ENCODE measurements around the gene GOLGA2.
"Not testable (repeated sequence)": the region's sequence is repeated elsewhere in the genome, so short reads cannot be mapped to it uniquely, and the experiment has no call there.

Gene GOLGA2

GRCh38 chr9:128280084-128280622 is 4.3 kb upstream of the GOLGA2 start:
- H3K4me3 ChIP-seq (ENCODE audit: low read length), result no peak overlapping the region
- no peak for DNase-seq (ENCODE audit: low read depth)
- TF ChIP-seq CTCF (conservative IDR thresholded peaks at IDR 0.05; ENCODE audit: low read length), result no peak

- not testable (repeated sequence) for H3K4me3 ChIP-seq (ENCODE audit: low read length); DNase-seq (ENCODE audit: low read depth)
Observed at GRCh38 chr9:128279088-128280073, 3.6 kb upstream of the GOLGA2 start.

- peak overlapping the region; percentile 92 for H3K4me3 ChIP-seq (ENCODE audit: low read length)
- peak; percentile 30 for DNase-seq (ENCODE audit: low read depth)
- no peak for TF ChIP-seq CTCF (conservative IDR thresholded peaks at IDR 0.05; ENCODE audit: low read length)
Observed at GRCh38 chr9:128276574-128277270, 915 bp upstream of the GOLGA2 start.

- no peak for TF ChIP-seq CTCF (conservative IDR thresholded peaks at IDR 0.05; ENCODE audit: low read length)
- DNase-seq (ENCODE audit: low read depth), result peak; percentile 98
- peak within 1 kb of the TSS; percentile 95 for H3K4me3 ChIP-seq (ENCODE audit: low read length)
Observed at GRCh38 chr9:128276008-128276573, 284 bp upstream of the GOLGA2 start, which contains the start of gene SWI5. Gene SWI5, plus strand, starts transcription at chr9:128276276.

GRCh38 chr9:128274245-128274644 is 1.6 kb downstream of the GOLGA2 start:
- TF ChIP-seq CTCF (conservative IDR thresholded peaks at IDR 0.05; ENCODE audit: low read length), result no peak
- H3K4me3 ChIP-seq (ENCODE audit: low read length), result peak overlapping the region; percentile 95
- no peak for DNase-seq (ENCODE audit: low read depth)

GRCh38 chr9:128271512-128271911 is 4.3 kb downstream of the GOLGA2 start:
- no peak for TF ChIP-seq CTCF (conservative IDR thresholded peaks at IDR 0.05; ENCODE audit: low read length)
- DNase-seq (ENCODE audit: low read depth), result no peak
- H3K4me3 ChIP-seq (ENCODE audit: low read length), result no peak overlapping the region

- no peak for TF ChIP-seq CTCF (conservative IDR thresholded peaks at IDR 0.05; ENCODE audit: low read length)
- no peak for DNase-seq (ENCODE audit: low read depth)
- no peak overlapping the region for H3K4me3 ChIP-seq (ENCODE audit: low read length)
Observed at GRCh38 chr9:128271112-128271511, 4.7 kb downstream of the GOLGA2 start.
